Measurements from ENCODE around the gene HEXD. TPM values are rescaled to one million over a fixed set of nuclear protein-coding genes. Genes with fewer than 3 reads are reported as not detected.

The HEXD gene
- total RNA-seq, 2 experiments from 2014 or later = 47.6 to 53.6 TPM

Other genes starting within 250 kb of the HEXD start
- 10 to 100 TPM; 78.3 to 84.7 TPM for gene CCDC57, start 205.5 kb upstream of the HEXD start, total RNA-seq
- gene SLC16A3, start 189.3 kb upstream of the HEXD start, total RNA-seq = 100 to 1,000 TPM; 257 to 264 TPM
- 100 to 1,000 TPM in 1 of 2 experiments, 10 to 100 TPM in 1; 99.5 to 111 TPM for gene CSNK1D, start 144.6 kb upstream of the HEXD start, total RNA-seq
- 100 to 1,000 TPM; 334 to 355 TPM for gene CD7, start 100.7 kb upstream of the HEXD start, total RNA-seq
- gene SECTM1, start 84.6 kb upstream of the HEXD start, total RNA-seq = under 1 TPM; 0.92 to 0.94 TPM
- not detected for gene TEX19, start 59.1 kb upstream of the HEXD start, total RNA-seq
- gene UTS2R, start 46.6 kb upstream of the HEXD start, total RNA-seq = not detected
- 10 to 100 TPM; 25.2 to 28.0 TPM for gene OGFOD3, start 239 bp downstream of the HEXD start, total RNA-seq
- gene CYBC1, start 32.4 kb downstream of the HEXD start, total RNA-seq = 100 to 1,000 TPM; 220 to 247 TPM
- 100 to 1,000 TPM; 112 to 114 TPM for gene NARF, start 40.4 kb downstream of the HEXD start, total RNA-seq
- gene FOXK2, start 101.4 kb downstream of the HEXD start, total RNA-seq = 10 to 100 TPM; 62.3 to 65.3 TPM
- gene WDR45B, start 230.1 kb downstream of the HEXD start, total RNA-seq = 10 to 100 TPM; 38.2 to 40.2 TPM

Measured in activated CD8-positive, alpha-beta T cell treated with anti-CD3 and anti-CD28 coated beads, Interleukin-2, amount 10 ng/mL, durations not matched to agents 7 days and 5 days (primary cell).